Embryonic facial prominence (tissue), 1 donor: Measurements from ENCODE around the gene BCAR3.
A peak's percentile ranks its signal among the peaks of the same experiment; 100 is the strongest.
"Not testable (repeated sequence)": the region's sequence is repeated elsewhere in the genome, so short reads cannot be mapped to it uniquely, and the experiment has no call there.

Experiments
- DNase-seq: peaks from one replicate; pipeline ENCODE4 v3.0.0-alpha.2; 2016; ENCODE audit errors: extremely low spot score

BCAR3 gene

GRCh38 chr1:93576746-93577145 lies 104.9 kb downstream of the BCAR3 start:
- no peak for DNase-seq

- DNase-seq, result peak; percentile 90
Measured at GRCh38 chr1:93576346-93576745, 105.3 kb downstream of the BCAR3 start.

GRCh38 chr1:93575621-93576284 lies 105.9 kb downstream of the BCAR3 start:
- DNase-seq, result peak; percentile 65

- DNase-seq, result no peak
Measured at GRCh38 chr1:93574991-93575390, 106.6 kb downstream of the BCAR3 start.

GRCh38 chr1:93574511-93574910 lies 107.1 kb downstream of the BCAR3 start:
- DNase-seq, result no peak

- DNase-seq, result no peak
Measured at GRCh38 chr1:93573940-93574469, 107.6 kb downstream of the BCAR3 start.

- no peak for DNase-seq
Measured at GRCh38 chr1:93571623-93572310, 109.9 kb downstream of the BCAR3 start.

- DNase-seq, result no peak
Measured at GRCh38 chr1:93569489-93569888, 112.1 kb downstream of the BCAR3 start.

GRCh38 chr1:93567255-93567918 lies 114.2 kb downstream of the BCAR3 start:
- DNase-seq, result no peak

GRCh38 chr1:93566227-93566626 lies 115.4 kb downstream of the BCAR3 start:
- DNase-seq, result no peak

GRCh38 chr1:93565496-93566206 lies 116.0 kb downstream of the BCAR3 start:
- DNase-seq, result no peak

GRCh38 chr1:93559695-93560094 lies 121.9 kb downstream of the BCAR3 start:
- DNase-seq, result no peak

- DNase-seq, result no peak
Measured at GRCh38 chr1:93559045-93559444, 122.6 kb downstream of the BCAR3 start.

GRCh38 chr1:93556291-93556690 lies 125.3 kb downstream of the BCAR3 start:
- no peak for DNase-seq

- DNase-seq, result no peak
Measured at GRCh38 chr1:93554883-93555872, 126.5 kb downstream of the BCAR3 start.

GRCh38 chr1:93553886-93554490 lies 127.6 kb downstream of the BCAR3 start:
- DNase-seq, result not testable (repeated sequence)

GRCh38 chr1:93552741-93553455 lies 128.7 kb downstream of the BCAR3 start:
- no peak for DNase-seq

- no peak for DNase-seq
Measured at GRCh38 chr1:93549811-93550210, 131.8 kb downstream of the BCAR3 start.

- DNase-seq, result no peak
Measured at GRCh38 chr1:93549131-93549530, 132.5 kb downstream of the BCAR3 start.
